ENCODE data around the gene KASH5. TPM values are rescaled to one million over a fixed set of nuclear protein-coding genes. Genes with fewer than 3 reads are reported as not detected.

Gene KASH5
- total and polyA plus RNA-seq, 2 donors (not counting 1 experiment from before 2014, with no cell fraction given), result 0.67 to 0.74 TPM

- Mint-ChIP-seq H3K4me1 (peaks cover 75% of the 10 kb centered on the region), H3K27me3 (no peaks in the 10 kb centered on the region), H3K4me3 (peak overlapping the region; percentile 80), H3K9me3 (ENCODE audit: insufficient read depth) (no peaks in the 10 kb centered on the region), H3K27ac (peak overlapping the region; percentile 95)
- Histone ChIP-seq H3K9ac (ENCODE audit: low read length) (peak overlapping the region; percentile 89), H3K27me3 (replicated peaks in 1 of 4; ENCODE audit: control extremely low read depth in 1 of 4, control insufficient read depth in 3 of 4, insufficient read depth in 4 of 4, low read length in 3 of 4) (no peaks in the 10 kb centered on the region), H3K4me3 (ENCODE audit: control extremely low read depth in 1 of 5, extremely low read depth in 1 of 5, insufficient read depth in 1 of 5, low read depth in 2 of 5, low read length in 4 of 5) (peak overlapping the region in 4 of 5 experiments; percentile 94 to 98 (median 98)), H3K9me3 (ENCODE audit: control extremely low read depth in 1 of 3, control insufficient read depth in 2 of 3, insufficient read depth in 1 of 3, low read length in 2 of 3) (peaks cover 0 to 28% (median 15%) of the 10 kb centered on the region in 3 donors), H4K20me1 (ENCODE audit: control insufficient read depth, insufficient read depth, low read length, poor library complexity, severe bottlenecking) (peaks cover 47% of the 10 kb centered on the region), H2AFZ (ENCODE audit: insufficient read depth, low read depth, low read length, poor library complexity, severe bottlenecking) (no peak overlapping the region), H3K4me1 (ENCODE audit: control insufficient read depth in 2 of 2, insufficient read depth in 2 of 2, low read length in 2 of 2) (peaks cover 52 to 77% of the 10 kb centered on the region in 2 donors), H3K27ac (ENCODE audit: low read length in 2 of 2) (peak overlapping the region; percentile 89 to 93), H3K36me3 (replicated peaks in 1 of 2; ENCODE audit: control extremely low read depth in 1 of 2, control insufficient read depth in 1 of 2, extremely low read depth in 1 of 2, insufficient read depth in 2 of 2, low read length in 1 of 2) (peaks cover 0 to 67% of the 10 kb centered on the region in 2 experiments), H3K4me2 (replicated peaks; ENCODE audit: low read depth, low read length, poor library complexity, severe bottlenecking) (peak overlapping the region; percentile 100), H3K79me2 (ENCODE audit: control insufficient read depth, insufficient read depth, low read length) (peaks cover 41% of the 10 kb centered on the region)
- intact Hi-C loops (cut with micrococcal nuclease), result loop anchor here (1.0 to 2.0 kb wide), 8 partner anchors 9 to 129 kb away; partner anchors contain the start of gene DKKL1
- peak; percentile 98 for DNase-seq
- TF ChIP-seq CTCF (IDR thresholded peaks at IDR 0.05) (no peak), EZH2 (IDR thresholded peaks at IDR 0.05; ENCODE audit: borderline replicate concordance, insufficient read depth, low read depth, low read length, poor library complexity, severe bottlenecking) (no peak)
- ATAC-seq (ENCODE audit: low read depth), result peak; percentile 71
- 14% methylated on average over 31 of the region's 36 CpGs for WGBS (ENCODE audit: insufficient coverage)
- ChIA-PET POLR2A (interaction anchor here (0.6 to 5.6 kb wide), 26 partner anchors 9 to 335 kb away, joined by 3 to 72 read pairs (median 8); partner anchors contain the start of genes ALDH16A1, KASH5 and TEAD2), CTCF (interaction anchor here (0.5 to 2.6 kb wide), 17 partner anchors 9 to 206 kb away, joined by 3 to 25 read pairs (median 4); partner anchors contain the start of genes PIH1D1 and SLC6A16)
Observed at GRCh38 chr19:49340069-49340864, 47.8 kb upstream of the KASH5 start.

Data from B cell (primary cell).